ENCODE results near the gene VPS26A.
A peak's percentile ranks its signal among the peaks of the same experiment; 100 is the strongest.
"Not testable (repeated sequence)": the region's sequence is repeated elsewhere in the genome, so short reads cannot be mapped to it uniquely, and the experiment has no call there.

The VPS26A gene

DNA sequence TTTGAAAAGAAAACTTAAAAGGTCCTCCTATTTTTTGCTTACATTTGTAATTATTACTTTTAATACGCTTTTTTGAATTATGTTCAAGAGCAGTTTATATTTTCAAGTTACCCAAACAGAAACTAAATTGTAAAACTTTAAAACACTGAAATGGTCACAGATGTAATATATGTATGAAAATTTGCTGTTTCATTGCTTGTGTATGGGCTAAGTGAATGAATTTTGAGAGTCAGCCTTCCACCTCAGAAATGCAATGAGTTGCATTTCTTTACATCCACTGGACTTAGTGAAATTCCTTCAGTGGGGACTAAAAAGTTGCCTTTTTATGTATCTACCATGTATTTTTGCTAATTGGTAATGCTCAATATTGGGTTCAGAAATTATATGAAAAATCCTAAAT, 1.6 kb downstream of the VPS26A start:
- Histone ChIP-seq H3K4me1 (ENCODE audit: control insufficient read depth in 5 of 5, insufficient read depth in 5 of 5, low read length in 5 of 5) (peaks cover 3 to 30% (median 25%) of the 10 kb centered on the region in 5 donors), H3K9me3 (ENCODE audit: control insufficient read depth in 5 of 5, low read length in 5 of 5) (no peaks in the 10 kb centered on the region), H3K9ac (ENCODE audit: low read length in 5 of 5) (peak overlapping the region in 3 of 5 donors; percentile 97 to 99 (median 97)), H3K36me3 (ENCODE audit: control insufficient read depth in 5 of 5, insufficient read depth in 5 of 5, low read length in 5 of 5) (no peaks in the 10 kb centered on the region), H3K27ac (ENCODE audit: low read depth, low read length) (peak overlapping the region; percentile 98), H3K27me3 (ENCODE audit: control insufficient read depth in 5 of 5, insufficient read depth in 4 of 5, low read length in 5 of 5) (no peaks in the 10 kb centered on the region), H3K4me3 (ENCODE audit: low read depth in 1 of 5, low read length in 5 of 5) (peak overlapping the region in 4 of 5 donors; percentile 76 to 94 (median 90))

DNA sequence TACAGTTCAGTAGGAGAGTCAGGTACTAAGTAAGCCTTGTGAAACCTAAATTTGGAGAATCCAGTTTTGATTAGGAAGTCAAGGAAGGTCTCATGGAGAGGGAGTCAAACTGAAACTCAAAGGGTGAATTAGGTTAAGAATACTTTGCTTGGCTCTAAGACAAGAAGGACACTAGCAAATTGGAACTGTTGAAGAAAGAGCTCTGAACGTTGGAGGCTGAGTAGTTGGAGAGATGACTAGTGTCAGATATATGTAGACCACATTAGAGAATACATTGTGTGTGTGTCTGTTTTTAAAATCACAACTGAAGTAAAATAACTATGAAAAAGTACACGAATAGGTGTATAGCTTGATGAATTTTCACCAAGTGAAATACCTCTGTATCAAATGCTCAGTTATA, 6.3 kb downstream of the VPS26A start:
- no peak overlapping the region for H3K9ac ChIP-seq (ENCODE audit: low read length in 5 of 5)
- no peak overlapping the region for H3K4me3 ChIP-seq (ENCODE audit: low read depth in 1 of 5, low read length in 5 of 5)
- H3K9me3 ChIP-seq (ENCODE audit: control insufficient read depth in 5 of 5, low read length in 5 of 5), result no peaks in the 10 kb centered on the region
- no peak overlapping the region for H3K27ac ChIP-seq (ENCODE audit: low read depth, low read length)
- peaks cover 0 to 20% (median 14%) of the 10 kb centered on the region in 5 donors for H3K4me1 ChIP-seq (ENCODE audit: control insufficient read depth in 5 of 5, insufficient read depth in 5 of 5, low read length in 5 of 5)
- peaks cover 7 to 19% (median 12%) of the 10 kb centered on the region in 5 donors for H3K36me3 ChIP-seq (ENCODE audit: control insufficient read depth in 5 of 5, insufficient read depth in 5 of 5, low read length in 5 of 5)
- no peaks in the 10 kb centered on the region for H3K27me3 ChIP-seq (ENCODE audit: control insufficient read depth in 5 of 5, insufficient read depth in 4 of 5, low read length in 5 of 5)

DNA sequence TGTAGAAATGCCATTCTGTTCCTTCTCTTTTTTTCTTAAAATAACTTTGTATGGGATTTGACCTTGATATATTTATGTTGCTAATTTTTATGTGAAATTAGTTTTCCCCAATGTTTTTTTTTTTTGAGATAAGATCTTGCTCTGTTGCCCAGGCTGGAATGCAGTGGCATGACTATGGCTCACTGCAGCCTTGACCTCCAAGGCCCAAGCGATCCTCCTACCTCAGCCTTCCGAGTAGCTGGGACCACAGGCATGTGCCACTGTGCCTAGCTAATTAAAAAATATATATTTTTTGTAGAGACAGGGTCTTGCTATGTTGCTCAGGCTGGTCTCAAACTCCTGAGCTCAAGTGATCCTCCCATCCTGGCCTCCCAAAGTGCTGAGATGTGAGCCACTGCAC, 16.0 kb downstream of the VPS26A start:
- no peaks in the 10 kb centered on the region for H3K4me1 ChIP-seq (ENCODE audit: control insufficient read depth in 5 of 5, insufficient read depth in 5 of 5, low read length in 5 of 5)
- no peak overlapping the region for H3K9ac ChIP-seq (ENCODE audit: low read length in 5 of 5)
- H3K9me3 ChIP-seq (ENCODE audit: control insufficient read depth in 5 of 5, low read length in 5 of 5), result no peaks in the 10 kb centered on the region
- H3K27ac ChIP-seq (ENCODE audit: low read depth, low read length), result no peak overlapping the region
- H3K36me3 ChIP-seq (ENCODE audit: control insufficient read depth in 5 of 5, insufficient read depth in 5 of 5, low read length in 5 of 5), result peaks cover 5 to 15% (median 10%) of the 10 kb centered on the region in 5 donors
- H3K4me3 ChIP-seq (ENCODE audit: low read depth in 1 of 5, low read length in 5 of 5), result no peak overlapping the region
- H3K27me3 ChIP-seq (ENCODE audit: control insufficient read depth in 5 of 5, insufficient read depth in 4 of 5, low read length in 5 of 5), result no peaks in the 10 kb centered on the region

DNA sequence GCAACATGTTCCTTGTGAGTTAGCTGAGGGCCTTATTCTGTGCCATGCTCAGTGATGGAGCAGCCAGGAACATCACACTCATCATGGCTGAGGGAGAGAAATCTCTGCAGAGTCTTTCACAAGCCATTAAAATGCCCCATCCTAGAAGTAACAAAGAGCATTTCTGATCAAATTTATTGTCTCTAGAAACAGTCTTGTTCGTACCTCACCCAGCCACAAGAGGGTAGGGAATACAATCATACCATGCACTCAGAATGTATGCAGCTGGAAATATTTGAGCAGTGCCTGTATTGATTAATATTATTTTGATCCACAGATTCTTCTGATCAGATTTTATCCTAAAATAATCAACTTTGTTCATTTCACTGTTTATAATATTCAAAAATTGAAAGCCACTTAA, 17.3 kb downstream of the VPS26A start:
- H3K9ac ChIP-seq (ENCODE audit: low read length in 5 of 5), result peak overlapping the region in 1 of 5 donors; percentile 21
- H3K27ac ChIP-seq (ENCODE audit: low read depth, low read length), result no peak overlapping the region
- no peaks in the 10 kb centered on the region for H3K4me1 ChIP-seq (ENCODE audit: control insufficient read depth in 5 of 5, insufficient read depth in 5 of 5, low read length in 5 of 5)
- H3K9me3 ChIP-seq (ENCODE audit: control insufficient read depth in 5 of 5, low read length in 5 of 5), result no peaks in the 10 kb centered on the region
- no peaks in the 10 kb centered on the region for H3K27me3 ChIP-seq (ENCODE audit: control insufficient read depth in 5 of 5, insufficient read depth in 4 of 5, low read length in 5 of 5)
- H3K36me3 ChIP-seq (ENCODE audit: control insufficient read depth in 5 of 5, insufficient read depth in 5 of 5, low read length in 5 of 5), result peaks cover 4 to 10% (median 6%) of the 10 kb centered on the region in 5 donors
- H3K4me3 ChIP-seq (ENCODE audit: low read depth in 1 of 5, low read length in 5 of 5), result no peak overlapping the region

DNA sequence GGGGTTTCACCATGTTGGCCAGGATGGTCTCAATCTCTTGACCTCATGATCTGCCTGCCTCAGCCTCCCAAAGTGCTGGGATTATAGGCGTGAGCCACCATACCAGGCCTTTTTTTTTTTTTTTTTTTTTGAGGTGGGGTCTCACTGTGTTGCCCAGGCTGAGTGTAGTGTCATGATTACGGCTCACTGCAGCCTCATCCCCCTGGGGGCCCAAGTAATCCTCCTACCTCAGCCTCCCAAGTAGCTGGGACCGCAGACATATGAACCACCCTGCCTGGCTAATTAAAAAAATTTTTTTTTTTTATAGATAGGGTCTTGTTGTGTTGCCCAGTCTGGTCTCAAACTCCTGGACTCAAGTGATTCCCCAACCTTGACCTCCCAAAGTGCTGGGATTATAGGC, 18.1 kb downstream of the VPS26A start:
- H3K27ac ChIP-seq (ENCODE audit: low read depth, low read length); H3K9ac ChIP-seq (ENCODE audit: low read length in 5 of 5); H3K4me3 ChIP-seq (ENCODE audit: low read depth in 1 of 5, low read length in 5 of 5); H3K4me1 ChIP-seq (ENCODE audit: control insufficient read depth in 5 of 5, insufficient read depth in 5 of 5, low read length in 5 of 5); H3K9me3 ChIP-seq (ENCODE audit: control insufficient read depth in 5 of 5, low read length in 5 of 5); H3K27me3 ChIP-seq (ENCODE audit: control insufficient read depth in 5 of 5, insufficient read depth in 4 of 5, low read length in 5 of 5); H3K36me3 ChIP-seq (ENCODE audit: control insufficient read depth in 5 of 5, insufficient read depth in 5 of 5, low read length in 5 of 5): not testable (repeated sequence)

DNA sequence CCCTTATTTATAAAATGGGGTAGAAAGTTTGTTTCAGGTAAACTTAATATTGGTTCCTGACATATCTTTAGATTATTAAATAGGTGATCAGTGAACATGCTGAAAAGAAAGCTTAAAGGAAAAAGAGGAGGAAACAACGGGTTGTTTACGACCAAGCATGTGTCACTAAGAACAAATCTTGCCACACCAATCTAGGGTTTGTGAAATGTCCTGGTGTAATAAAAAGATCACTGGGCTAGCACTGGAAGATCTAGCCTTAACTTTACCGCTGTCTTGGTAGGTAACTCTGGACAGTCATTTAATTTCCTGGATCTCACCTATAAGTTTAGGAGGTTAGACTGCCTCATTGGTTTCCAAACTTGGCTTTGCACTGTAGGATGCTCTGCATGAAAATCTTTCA, 19.0 kb downstream of the VPS26A start:
- Histone ChIP-seq H3K9ac (ENCODE audit: low read length in 5 of 5) (no peak overlapping the region), H3K4me1 (ENCODE audit: control insufficient read depth in 5 of 5, insufficient read depth in 5 of 5, low read length in 5 of 5) (peaks cover 0 to 11% (median 4%) of the 10 kb centered on the region in 5 donors), H3K27me3 (ENCODE audit: control insufficient read depth in 5 of 5, insufficient read depth in 4 of 5, low read length in 5 of 5) (no peaks in the 10 kb centered on the region), H3K36me3 (ENCODE audit: control insufficient read depth in 5 of 5, insufficient read depth in 5 of 5, low read length in 5 of 5) (peaks cover 0 to 4% (median 0%) of the 10 kb centered on the region in 5 donors), H3K4me3 (ENCODE audit: low read depth in 1 of 5, low read length in 5 of 5) (no peak overlapping the region), H3K27ac (ENCODE audit: low read depth, low read length) (no peak overlapping the region), H3K9me3 (ENCODE audit: control insufficient read depth in 5 of 5, low read length in 5 of 5) (no peaks in the 10 kb centered on the region)

DNA sequence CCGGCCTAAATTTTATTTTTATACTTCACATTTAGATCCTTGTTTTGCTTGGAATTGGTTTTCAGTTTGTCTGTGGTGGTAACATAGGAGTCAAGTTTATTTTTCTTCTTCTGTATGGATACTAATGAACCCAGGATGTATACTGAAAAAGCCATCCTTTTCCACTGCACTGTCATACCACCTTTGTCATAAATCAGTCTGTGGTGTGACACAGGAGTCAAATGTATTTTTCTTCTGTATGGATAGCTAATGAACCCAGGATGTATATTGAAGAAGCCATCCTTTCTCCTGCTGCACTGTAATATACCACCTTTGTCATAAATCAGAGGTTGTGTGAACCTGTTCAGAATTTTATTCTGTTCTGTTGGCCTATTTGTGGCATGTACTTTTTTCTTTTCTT, 21.4 kb downstream of the VPS26A start:
- peaks cover 0 to 4% (median 0%) of the 10 kb centered on the region in 5 donors for H3K36me3 ChIP-seq (ENCODE audit: control insufficient read depth in 5 of 5, insufficient read depth in 5 of 5, low read length in 5 of 5)
- H3K4me3 ChIP-seq (ENCODE audit: low read depth in 1 of 5, low read length in 5 of 5), result no peak overlapping the region
- H3K9me3 ChIP-seq (ENCODE audit: control insufficient read depth in 5 of 5, low read length in 5 of 5), result no peaks in the 10 kb centered on the region
- peaks cover 0 to 15% (median 4%) of the 10 kb centered on the region in 5 donors for H3K4me1 ChIP-seq (ENCODE audit: control insufficient read depth in 5 of 5, insufficient read depth in 5 of 5, low read length in 5 of 5)
- H3K9ac ChIP-seq (ENCODE audit: low read length in 5 of 5), result no peak overlapping the region
- no peak overlapping the region for H3K27ac ChIP-seq (ENCODE audit: low read depth, low read length)
- H3K27me3 ChIP-seq (ENCODE audit: control insufficient read depth in 5 of 5, insufficient read depth in 4 of 5, low read length in 5 of 5), result no peaks in the 10 kb centered on the region

DNA sequence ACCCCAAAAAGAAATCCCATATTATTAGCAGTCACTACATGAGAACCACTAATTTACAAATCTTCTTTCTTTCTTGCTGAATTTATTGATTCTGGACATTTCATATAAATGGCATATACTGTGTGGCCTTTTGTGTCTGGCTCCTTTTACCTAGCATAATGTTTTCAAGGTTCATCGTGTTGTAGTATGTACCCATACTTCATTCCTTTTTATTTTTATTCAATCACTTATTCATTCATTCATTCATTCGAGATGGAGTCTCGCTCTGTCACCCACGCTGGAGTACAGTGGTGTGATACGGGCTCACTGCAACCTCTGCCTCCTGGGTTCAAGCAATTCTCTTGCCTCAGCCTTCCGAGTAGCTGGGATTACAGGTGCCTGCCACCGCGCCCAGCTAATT, 21.9 kb downstream of the VPS26A start:
- H3K4me3 ChIP-seq (ENCODE audit: low read depth in 1 of 5, low read length in 5 of 5), result no peak overlapping the region
- H3K9me3 ChIP-seq (ENCODE audit: control insufficient read depth in 5 of 5, low read length in 5 of 5), result no peaks in the 10 kb centered on the region
- no peak overlapping the region for H3K27ac ChIP-seq (ENCODE audit: low read depth, low read length)
- peaks cover 0 to 2% (median 0%) of the 10 kb centered on the region in 5 donors for H3K36me3 ChIP-seq (ENCODE audit: control insufficient read depth in 5 of 5, insufficient read depth in 5 of 5, low read length in 5 of 5)
- peaks cover 0 to 15% (median 4%) of the 10 kb centered on the region in 5 donors for H3K4me1 ChIP-seq (ENCODE audit: control insufficient read depth in 5 of 5, insufficient read depth in 5 of 5, low read length in 5 of 5)
- H3K9ac ChIP-seq (ENCODE audit: low read length in 5 of 5), result no peak overlapping the region
- H3K27me3 ChIP-seq (ENCODE audit: control insufficient read depth in 5 of 5, insufficient read depth in 4 of 5, low read length in 5 of 5), result no peaks in the 10 kb centered on the region

DNA sequence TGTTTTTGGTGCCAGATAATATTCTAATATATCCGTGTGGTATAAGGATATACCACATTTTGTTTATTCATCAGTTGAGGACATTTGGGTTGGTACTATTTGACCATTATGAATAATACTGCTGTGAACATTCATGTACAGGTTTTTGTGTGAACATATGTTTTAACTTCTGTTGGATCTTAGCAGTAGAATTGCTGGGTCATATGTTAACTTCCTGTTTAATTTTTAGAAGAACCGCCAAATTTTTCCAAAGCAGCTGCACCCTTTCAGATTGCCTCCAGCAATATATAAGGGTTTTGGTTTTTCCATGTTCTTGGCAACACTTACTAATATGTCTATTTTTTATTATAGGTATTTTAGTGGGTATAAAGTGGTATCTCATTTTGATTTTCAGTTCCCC, 22.8 kb downstream of the VPS26A start:
- H3K9ac ChIP-seq (ENCODE audit: low read length in 5 of 5), result no peak overlapping the region
- H3K4me3 ChIP-seq (ENCODE audit: low read depth in 1 of 5, low read length in 5 of 5), result no peak overlapping the region
- no peaks in the 10 kb centered on the region for H3K27me3 ChIP-seq (ENCODE audit: control insufficient read depth in 5 of 5, insufficient read depth in 4 of 5, low read length in 5 of 5)
- no peaks in the 10 kb centered on the region for H3K36me3 ChIP-seq (ENCODE audit: control insufficient read depth in 5 of 5, insufficient read depth in 5 of 5, low read length in 5 of 5)
- H3K9me3 ChIP-seq (ENCODE audit: control insufficient read depth in 5 of 5, low read length in 5 of 5), result no peaks in the 10 kb centered on the region
- no peak overlapping the region for H3K27ac ChIP-seq (ENCODE audit: low read depth, low read length)
- peaks cover 0 to 15% (median 4%) of the 10 kb centered on the region in 5 donors for H3K4me1 ChIP-seq (ENCODE audit: control insufficient read depth in 5 of 5, insufficient read depth in 5 of 5, low read length in 5 of 5)

DNA sequence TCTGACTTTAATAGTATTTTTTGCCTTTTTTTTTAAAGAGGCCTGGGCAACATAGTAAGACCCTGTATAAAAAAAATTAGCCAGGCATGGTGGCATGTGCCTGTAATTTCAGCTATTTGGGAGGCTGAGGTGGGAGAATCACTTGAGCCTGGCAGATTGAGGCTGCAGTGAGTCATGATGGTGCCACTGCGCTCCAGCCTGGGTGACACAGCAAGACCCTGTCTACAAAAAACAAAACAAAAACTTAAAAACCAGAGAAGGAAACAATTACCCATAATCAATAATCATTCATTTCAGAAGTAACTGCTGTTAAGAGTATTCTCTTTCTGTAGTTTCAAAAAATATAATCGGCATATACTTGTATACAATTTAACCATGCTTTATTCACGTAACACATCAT, 28.0 kb downstream of the VPS26A start:
- Histone ChIP-seq H3K9me3 (ENCODE audit: control insufficient read depth in 5 of 5, low read length in 5 of 5) (no peaks in the 10 kb centered on the region), H3K9ac (ENCODE audit: low read length in 5 of 5) (no peak overlapping the region), H3K27me3 (ENCODE audit: control insufficient read depth in 5 of 5, insufficient read depth in 4 of 5, low read length in 5 of 5) (no peaks in the 10 kb centered on the region), H3K4me3 (ENCODE audit: low read depth in 1 of 5, low read length in 5 of 5) (no peak overlapping the region), H3K27ac (ENCODE audit: low read depth, low read length) (no peak overlapping the region), H3K4me1 (ENCODE audit: control insufficient read depth in 5 of 5, insufficient read depth in 5 of 5, low read length in 5 of 5) (peaks cover 0 to 13% (median 0%) of the 10 kb centered on the region in 5 donors), H3K36me3 (ENCODE audit: control insufficient read depth in 5 of 5, insufficient read depth in 5 of 5, low read length in 5 of 5) (no peaks in the 10 kb centered on the region)

DNA sequence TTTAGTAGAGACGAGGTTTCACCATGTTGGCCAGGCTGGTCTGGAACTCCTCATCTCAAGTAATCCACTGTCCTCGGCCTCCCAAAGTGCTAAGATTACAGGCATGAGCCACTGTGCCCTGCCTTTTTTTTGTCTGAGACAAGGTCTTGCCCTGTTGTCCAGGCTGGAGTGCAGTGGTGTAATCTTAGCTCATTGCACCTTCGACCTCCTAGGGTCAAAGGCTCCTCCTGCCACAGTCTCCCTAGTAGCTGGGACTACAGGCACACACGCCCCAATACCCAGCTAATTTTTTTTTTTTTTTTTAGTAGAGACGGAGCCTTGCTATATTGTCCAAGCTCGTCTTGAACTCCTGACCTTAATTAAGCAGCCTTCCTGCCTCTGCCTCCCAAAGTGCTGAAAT, 29.2 kb downstream of the VPS26A start:
- H3K4me1 ChIP-seq (ENCODE audit: control insufficient read depth in 5 of 5, insufficient read depth in 5 of 5, low read length in 5 of 5), result peaks cover 0 to 3% (median 0%) of the 10 kb centered on the region in 5 donors
- H3K36me3 ChIP-seq (ENCODE audit: control insufficient read depth in 5 of 5, insufficient read depth in 5 of 5, low read length in 5 of 5), result peaks cover 1 to 11% (median 6%) of the 10 kb centered on the region in 5 donors
- H3K27me3 ChIP-seq (ENCODE audit: control insufficient read depth in 5 of 5, insufficient read depth in 4 of 5, low read length in 5 of 5), result no peaks in the 10 kb centered on the region
- no peak overlapping the region for H3K27ac ChIP-seq (ENCODE audit: low read depth, low read length)
- H3K4me3 ChIP-seq (ENCODE audit: low read depth in 1 of 5, low read length in 5 of 5), result no peak overlapping the region
- H3K9ac ChIP-seq (ENCODE audit: low read length in 5 of 5), result no peak overlapping the region
- no peaks in the 10 kb centered on the region for H3K9me3 ChIP-seq (ENCODE audit: control insufficient read depth in 5 of 5, low read length in 5 of 5)
